K562 treated with DMSO at 1 percent for 24 hours (cell line): ENCODE measurements around the gene TMEM252. TPM values are rescaled to one million over a fixed set of nuclear protein-coding genes. Genes with fewer than 3 reads are reported as not detected.

Experiments used
- total RNA-seq: library from RNA; unstranded; fragments of 300-600 nt; gene quantifications from 2 replicates; pipeline ENCODE4 v1.2.3, GENCODE V29; 2022; ENCODE audit warnings: low read depth; ENCODE audit not compliant: insufficient read depth

The TMEM252 gene, protein sequence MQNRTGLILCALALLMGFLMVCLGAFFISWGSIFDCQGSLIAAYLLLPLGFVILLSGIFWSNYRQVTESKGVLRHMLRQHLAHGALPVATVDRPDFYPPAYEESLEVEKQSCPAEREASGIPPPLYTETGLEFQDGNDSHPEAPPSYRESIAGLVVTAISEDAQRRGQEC
- total RNA-seq = not detected in 2 replicates

DNA sequence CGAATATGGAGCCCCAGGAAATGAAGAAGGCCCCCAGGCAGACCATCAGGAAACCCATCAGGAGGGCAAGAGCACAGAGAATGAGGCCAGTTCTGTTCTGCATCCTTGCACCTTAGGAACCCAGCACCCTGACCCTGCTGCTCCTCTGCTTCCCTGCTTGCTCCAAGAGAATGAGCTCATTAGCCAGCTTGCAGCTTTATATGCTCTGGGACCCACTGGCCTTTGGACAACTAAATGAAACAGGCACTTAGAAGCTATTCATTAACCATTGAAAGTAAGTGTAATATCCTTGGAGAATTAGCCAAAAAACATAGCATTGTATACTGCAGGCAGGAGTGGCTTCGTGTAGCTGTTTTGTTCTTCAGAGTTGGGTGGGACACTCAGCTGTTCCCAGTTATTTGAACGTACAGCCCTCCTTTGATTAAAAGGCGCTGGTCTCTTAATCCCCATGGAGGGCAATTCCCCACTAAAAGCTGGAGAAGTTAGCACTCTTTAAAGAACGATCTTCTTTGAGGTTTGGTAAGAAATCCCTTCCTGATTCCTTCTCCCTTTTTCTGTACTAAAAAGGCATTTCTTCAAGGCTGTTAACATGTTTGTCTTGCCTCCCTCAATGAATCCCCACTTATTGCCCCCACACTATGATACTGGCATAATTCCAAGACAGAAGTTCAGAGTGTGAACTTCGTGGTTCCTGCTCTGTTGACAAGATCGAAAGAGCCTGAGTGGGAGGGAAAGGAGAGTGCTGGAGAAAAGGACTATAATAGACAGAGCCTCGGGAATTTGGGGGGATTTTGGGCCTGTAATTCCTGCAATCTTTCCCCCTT is at the start of gene TMEM252:
Gene TMEM252, minus strand, starts transcription at position 172 of the 824 bp plus-strand sequence. Its CDS starts 69 bp downstream, at position 103.

Other genes starting within 250 kb of the TMEM252 start
- gene FOXD4L3, start 238.0 kb downstream of the TMEM252 start, total RNA-seq = not detected in 2 replicates
- not detected in 2 replicates for gene PGM5, start 184.3 kb downstream of the TMEM252 start, total RNA-seq
- 7.5 and 8.7 TPM in 2 replicates for gene PIP5K1B, start 164.4 kb upstream of the TMEM252 start, total RNA-seq